Measurements from ENCODE around the gene SEC31A.

Gene SEC31A

DNA sequence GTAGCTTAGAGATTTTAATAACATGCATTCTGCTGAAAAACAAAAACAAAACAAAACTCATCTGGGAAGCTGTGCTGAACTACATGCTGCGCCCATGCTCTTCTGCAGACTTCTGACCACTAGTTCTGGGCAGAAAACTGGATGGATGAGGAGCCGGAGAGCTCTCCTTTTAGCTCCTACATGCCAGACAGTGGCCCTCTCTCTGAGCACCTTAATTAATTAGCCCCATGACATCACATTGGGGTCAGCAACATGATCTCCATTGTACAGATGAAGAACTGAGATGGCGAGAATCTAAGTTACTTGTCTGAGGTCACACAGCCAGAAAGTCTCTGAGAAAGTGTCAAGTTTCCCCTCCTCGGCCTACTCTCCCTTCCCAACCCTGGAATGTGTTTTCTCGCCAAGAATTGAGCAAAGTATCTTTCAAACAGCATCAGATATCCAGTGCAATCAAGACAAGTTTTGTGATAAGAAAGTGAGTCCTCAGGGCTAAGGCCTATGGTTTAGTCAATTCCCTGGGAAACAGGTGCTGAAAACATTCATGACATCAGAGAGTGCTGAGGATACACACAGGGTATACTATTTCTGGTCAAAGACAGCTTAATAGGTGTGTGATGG lies 113.9 kb downstream of the SEC31A start:
- no peak overlapping the region for H3K27ac ChIP-seq
- no peak for DNase-seq (ENCODE audit: low read depth, low spot score)

DNA sequence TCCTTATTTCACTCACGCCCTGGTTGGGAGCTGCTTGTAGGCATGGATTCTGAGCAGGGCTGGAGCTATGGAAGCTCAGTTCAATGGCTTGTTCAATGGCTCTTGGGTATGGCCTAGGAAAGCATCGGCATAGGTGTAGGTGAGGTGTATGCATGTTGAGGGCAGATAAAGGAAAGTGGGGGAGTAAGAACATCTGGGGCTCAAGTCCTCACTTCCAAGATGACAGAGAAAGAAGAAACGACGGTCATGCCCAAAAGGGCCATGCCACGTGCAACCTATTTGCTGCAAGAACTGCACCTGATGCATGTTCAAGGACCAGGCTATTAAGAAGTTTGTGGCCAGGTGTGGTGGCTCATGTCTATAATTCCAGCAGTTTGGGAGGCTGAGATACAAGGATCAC lies 115.7 kb downstream of the SEC31A start:
- H3K27ac ChIP-seq = no peak overlapping the region
- DNase-seq (ENCODE audit: low read depth, low spot score) = no peak

DNA sequence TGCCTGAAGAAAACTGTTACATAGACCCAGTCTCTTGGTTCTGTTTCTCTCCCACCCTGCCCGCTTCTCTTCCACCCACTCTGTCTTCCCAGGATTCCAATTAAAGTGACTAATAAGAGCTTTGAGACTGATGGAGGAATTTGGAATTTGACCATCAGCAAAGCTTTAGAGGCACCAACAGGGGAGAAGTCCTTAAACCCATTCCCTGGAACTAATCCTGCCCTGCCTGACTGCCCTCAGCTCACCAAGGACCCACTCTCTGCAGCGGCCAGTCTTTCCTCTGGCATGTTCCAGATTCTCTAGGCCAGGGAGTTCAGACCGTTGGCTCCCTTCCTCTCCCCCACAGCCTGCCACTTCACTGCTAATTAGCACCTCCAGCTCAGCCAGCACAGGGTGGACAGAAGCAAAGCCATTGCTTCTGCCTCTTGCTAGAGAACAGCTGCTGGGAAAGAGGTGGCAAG lies 116.2 kb downstream of the SEC31A start:
- DNase-seq (ENCODE audit: low read depth, low spot score) = no peak
- H3K27ac ChIP-seq = no peak overlapping the region

DNA sequence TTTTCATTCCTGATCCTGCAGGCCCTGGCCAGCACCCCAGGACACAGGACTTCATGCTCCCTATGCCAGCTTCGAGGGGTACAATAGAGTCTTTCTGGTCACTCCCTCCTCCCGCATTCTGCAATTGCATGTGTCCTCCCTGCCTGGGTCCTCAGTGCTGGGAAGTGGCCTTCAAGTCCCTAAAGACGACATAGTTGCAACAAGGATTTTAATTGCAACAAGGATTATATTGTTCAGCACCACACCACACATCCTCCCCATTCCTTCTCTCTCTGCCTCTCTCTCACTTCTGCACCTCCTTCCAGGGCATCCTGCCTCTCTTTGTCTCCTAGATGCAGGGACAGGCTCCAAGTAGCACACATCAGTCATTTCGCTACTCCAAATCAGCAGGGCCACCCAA lies 117.9 kb downstream of the SEC31A start:
- no peak overlapping the region for H3K27ac ChIP-seq
- DNase-seq (ENCODE audit: low read depth, low spot score) = no peak

DNA sequence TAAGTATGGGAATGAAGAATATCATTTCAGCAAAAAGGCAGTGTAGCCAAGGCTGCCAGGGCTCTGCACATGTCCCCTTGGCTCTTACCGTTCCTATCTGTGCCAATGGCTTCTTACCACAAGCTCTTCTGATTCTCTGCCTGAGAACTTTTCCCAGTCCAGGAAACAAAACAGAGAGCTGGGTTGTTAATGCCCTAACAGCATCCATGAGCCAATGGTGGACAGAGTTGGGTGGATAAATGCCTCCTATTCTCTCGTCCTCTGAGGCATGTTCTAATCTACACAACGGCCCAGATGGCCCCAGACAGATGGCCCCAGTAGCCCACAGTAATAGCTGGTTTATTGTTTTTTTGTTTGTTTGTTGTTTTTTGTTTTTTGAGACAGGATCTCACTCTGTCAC lies 120.3 kb downstream of the SEC31A start:
- no peak overlapping the region for H3K27ac ChIP-seq
- DNase-seq (ENCODE audit: low read depth, low spot score) = no peak

Data from epithelial cell of prostate (primary cell).